ENCODE data around the gene CADPS2.
A peak's percentile ranks its signal among the peaks of the same experiment; 100 is the strongest.

CADPS2 gene

DNA sequence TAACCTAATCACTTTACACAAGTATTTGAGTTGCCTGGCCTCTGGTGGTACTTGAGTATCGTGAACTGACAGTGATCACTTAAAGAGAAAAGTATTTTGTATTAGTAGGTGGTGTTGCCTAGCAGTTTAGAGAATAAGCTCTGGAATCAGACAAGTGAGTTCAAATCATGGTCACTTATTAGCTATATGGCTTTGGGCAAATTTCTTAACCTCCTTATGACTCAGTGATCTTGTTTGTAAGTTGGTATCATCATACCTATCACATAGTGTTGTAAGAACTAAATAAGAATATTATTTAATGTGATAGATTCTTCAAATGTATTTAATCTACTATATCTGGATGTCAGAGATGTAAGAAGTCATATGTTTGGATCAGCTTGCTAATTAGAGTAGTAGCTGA is 351.2 kb downstream of the CADPS2 start:
- H3K4me3 ChIP-seq (ENCODE audit: low read depth, low read length), result no peak overlapping the region
- TF ChIP-seq CTCF (conservative IDR thresholded peaks at IDR 0.05; ENCODE audit: low read depth, low read length), result no peak
- no peak for DNase-seq (ENCODE audit: low read depth)

- peak; percentile 47 for DNase-seq (ENCODE audit: low read depth)
- TF ChIP-seq CTCF (conservative IDR thresholded peaks at IDR 0.05; ENCODE audit: low read depth, low read length), result peak; percentile 41
- no peak overlapping the region for H3K4me3 ChIP-seq (ENCODE audit: low read depth, low read length)
Observed at GRCh38 chr7:122532406-122533269, 353.6 kb downstream of the CADPS2 start.

- DNase-seq (ENCODE audit: low read depth), result peak; percentile 75
- TF ChIP-seq CTCF (conservative IDR thresholded peaks at IDR 0.05; ENCODE audit: low read depth, low read length), result peak; percentile 49
- no peak overlapping the region for H3K4me3 ChIP-seq (ENCODE audit: low read depth, low read length)
Observed at GRCh38 chr7:122528879-122529481, 357.3 kb downstream of the CADPS2 start.

DNA sequence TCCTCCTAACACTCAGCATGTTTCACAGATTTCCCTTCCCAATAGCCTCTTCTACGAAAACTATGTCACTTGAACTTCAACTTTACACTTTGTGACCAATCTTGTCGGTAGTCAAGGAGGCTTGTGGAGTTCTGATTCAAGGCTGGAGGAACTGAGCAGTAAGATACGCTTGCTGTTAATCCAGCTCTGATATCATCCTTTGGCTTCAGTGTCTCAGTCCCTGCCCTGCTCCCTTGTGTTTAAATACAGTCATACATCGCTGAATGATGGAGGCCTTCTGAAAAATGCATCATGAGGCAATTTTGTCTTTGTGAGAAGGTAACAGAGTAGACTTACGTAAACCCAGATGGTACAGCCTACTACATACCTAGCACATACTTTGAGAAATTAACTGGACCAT is 360.9 kb downstream of the CADPS2 start:
- TF ChIP-seq CTCF (conservative IDR thresholded peaks at IDR 0.05; ENCODE audit: low read depth, low read length), result no peak
- DNase-seq (ENCODE audit: low read depth), result no peak
- H3K4me3 ChIP-seq (ENCODE audit: low read depth, low read length), result no peak overlapping the region

GRCh38 chr7:122521767-122522166 is 364.5 kb downstream of the CADPS2 start:
- DNase-seq (ENCODE audit: low read depth), result no peak
- TF ChIP-seq CTCF (conservative IDR thresholded peaks at IDR 0.05; ENCODE audit: low read depth, low read length), result no peak
- H3K4me3 ChIP-seq (ENCODE audit: low read depth, low read length), result no peak overlapping the region

DNA sequence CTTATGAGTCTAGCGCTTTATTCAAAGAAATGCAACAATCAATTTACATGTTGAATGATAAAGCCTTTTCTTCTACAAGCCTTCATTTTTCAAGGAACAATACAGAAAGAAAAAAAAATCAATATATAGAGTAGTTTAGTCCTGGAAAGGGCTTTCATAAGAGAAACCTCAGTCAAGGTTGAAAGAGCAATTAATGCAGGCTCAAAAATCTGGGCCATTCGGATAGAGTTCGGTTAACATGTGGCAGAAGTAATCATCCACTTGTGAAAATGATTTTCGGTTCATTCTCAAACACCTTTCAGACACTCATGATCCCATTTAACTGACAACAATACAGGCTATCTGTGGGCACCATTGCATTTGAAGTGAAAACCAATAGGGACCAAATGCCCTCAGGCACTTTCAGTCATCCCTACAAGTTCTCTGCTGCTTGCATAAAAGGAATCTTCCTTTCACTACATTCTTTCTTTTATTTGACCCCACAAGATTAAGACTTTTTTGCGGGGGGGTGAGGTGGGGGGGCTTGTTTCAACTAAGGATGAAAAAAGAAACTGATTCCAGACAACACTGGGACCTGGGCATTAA is 365.2 kb downstream of the CADPS2 start:
- TF ChIP-seq CTCF (conservative IDR thresholded peaks at IDR 0.05; ENCODE audit: low read depth, low read length), result no peak
- DNase-seq (ENCODE audit: low read depth), result no peak
- no peak overlapping the region for H3K4me3 ChIP-seq (ENCODE audit: low read depth, low read length)
